OCI-LY1 (cell line): ENCODE measurements around the gene GALNT7.

ENCODE experiments used
- EZH2 ChIP-seq: fragments of 200-600 bp; sonication (generic), shearing (Covaris generic); IDR thresholded peaks from 2 replicates; pipeline ENCODE4 v1.8.0; 2017; ENCODE audit warnings: borderline replicate concordance, mixed run types, mild to moderate bottlenecking, antibody characterized with exemption, low read length, moderate library complexity, mixed read lengths
- TF ChIP-seq, protein P1 (sequence below): fragments of 200-600 bp; sonication (generic), shearing (Covaris generic); IDR thresholded peaks from 2 replicates; pipeline ENCODE4 v1.5.1; 2017; ENCODE audit warnings: mild to moderate bottlenecking, antibody characterized with exemption, low read length, moderate library complexity, mixed read lengths

DNA sequence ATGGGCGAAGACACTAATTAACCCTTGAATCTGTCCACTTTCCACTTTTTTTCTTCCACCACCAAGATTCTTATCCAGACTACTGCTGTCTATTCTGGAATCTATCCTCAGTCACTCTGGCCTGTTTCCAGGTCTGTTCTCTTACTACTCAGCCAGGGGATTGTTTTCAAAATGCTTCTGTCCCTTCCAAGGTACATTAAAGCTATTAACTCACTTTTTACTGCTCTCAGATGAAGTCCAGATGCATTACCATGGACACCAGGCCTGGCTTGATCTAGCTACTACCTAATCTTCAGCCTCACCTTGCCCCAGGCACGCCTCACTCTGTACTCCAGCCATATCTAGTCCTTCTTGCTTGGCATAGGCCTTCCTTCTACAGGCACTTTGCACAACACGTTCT, 66.4 kb downstream of the GALNT7 start:
- TF ChIP-seq EZH2 = no peak
- TF ChIP-seq, protein P1, sequence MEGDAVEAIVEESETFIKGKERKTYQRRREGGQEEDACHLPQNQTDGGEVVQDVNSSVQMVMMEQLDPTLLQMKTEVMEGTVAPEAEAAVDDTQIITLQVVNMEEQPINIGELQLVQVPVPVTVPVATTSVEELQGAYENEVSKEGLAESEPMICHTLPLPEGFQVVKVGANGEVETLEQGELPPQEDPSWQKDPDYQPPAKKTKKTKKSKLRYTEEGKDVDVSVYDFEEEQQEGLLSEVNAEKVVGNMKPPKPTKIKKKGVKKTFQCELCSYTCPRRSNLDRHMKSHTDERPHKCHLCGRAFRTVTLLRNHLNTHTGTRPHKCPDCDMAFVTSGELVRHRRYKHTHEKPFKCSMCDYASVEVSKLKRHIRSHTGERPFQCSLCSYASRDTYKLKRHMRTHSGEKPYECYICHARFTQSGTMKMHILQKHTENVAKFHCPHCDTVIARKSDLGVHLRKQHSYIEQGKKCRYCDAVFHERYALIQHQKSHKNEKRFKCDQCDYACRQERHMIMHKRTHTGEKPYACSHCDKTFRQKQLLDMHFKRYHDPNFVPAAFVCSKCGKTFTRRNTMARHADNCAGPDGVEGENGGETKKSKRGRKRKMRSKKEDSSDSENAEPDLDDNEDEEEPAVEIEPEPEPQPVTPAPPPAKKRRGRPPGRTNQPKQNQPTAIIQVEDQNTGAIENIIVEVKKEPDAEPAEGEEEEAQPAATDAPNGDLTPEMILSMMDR = no peak
